Gastroesophageal sphincter (tissue), 3 donors: ENCODE measurements around the gene PTPRE.

Experiments
- CTCF ChIP-seq, 4 experiments: fragments of 200-600 bp in 2 of 4; fragments of 450-650 bp in 2 of 4; sonication (generic) in 1 of 4; IDR thresholded peaks; one replicate each; pipeline ENCODE4 v1.5.1; 2017 to 2019; ENCODE audit warnings: antibody characterized with exemption in 4 of 4, mild to moderate bottlenecking in 2 of 4, moderate library complexity in 2 of 4
- EP300 ChIP-seq: sonication (generic); formaldehyde crosslinking; IDR thresholded peaks from one replicate; pipeline ENCODE4 v1.6.1; 2017; ENCODE audit warnings: antibody characterized with exemption, mild to moderate bottlenecking
- POLR2AphosphoS5 ChIP-seq: sonication (generic); formaldehyde crosslinking; IDR thresholded peaks from one replicate; pipeline ENCODE4 v1.6.1; 2017; ENCODE audit warnings: antibody characterized with exemption

GRCh38 chr10:127906548-127907377, at the start of gene PTPRE:
- no peak for TF ChIP-seq POLR2AphosphoS5
- TF ChIP-seq CTCF (IDR thresholded peaks at IDR 0.05), result peak in 3 of 4 experiments; percentile 82 to 90 (median 86)
- no peak for TF ChIP-seq EP300
